Effector memory CD4-positive, alpha-beta T cell (primary cell): ENCODE data around the gene CACNA1C.
"Not testable (repeated sequence)": the region's sequence is repeated elsewhere in the genome, so short reads cannot be mapped to it uniquely, and the experiment has no call there.

Experiments used
- DNase-seq, 3 donors: peaks; one replicate each; pipeline ENCODE4 v3.0.0-alpha.2; 2020
- H3K27ac ChIP-seq: 2 replicates; pipeline ENCODE4 v1.7.0; 2013; ENCODE audit warnings: mild to moderate bottlenecking, low read length, moderate library complexity; ENCODE audit not compliant: insufficient read depth, poor library complexity, severe bottlenecking
- H3K27me3 ChIP-seq: replicated peaks from 2 replicates; pipeline ENCODE4 v1.7.0; 2013; ENCODE audit warnings: mild to moderate bottlenecking, low read length; ENCODE audit not compliant: insufficient read depth, control insufficient read depth, poor library complexity, severe bottlenecking
- H3K36me3 ChIP-seq: 2 replicates; pipeline ENCODE4 v1.7.0; 2013; ENCODE audit warnings: mild to moderate bottlenecking, low read length, moderate library complexity; ENCODE audit not compliant: control insufficient read depth, insufficient read depth
- H3K4me1 ChIP-seq: 2 replicates; pipeline ENCODE4 v1.7.0; 2013; ENCODE audit warnings: low read length, mild to moderate bottlenecking; ENCODE audit not compliant: control insufficient read depth, insufficient read depth, poor library complexity, severe bottlenecking
- H3K4me3 ChIP-seq: 2 replicates; pipeline ENCODE4 v1.7.0; 2013; ENCODE audit warnings: low read length, low read depth, mild to moderate bottlenecking; ENCODE audit not compliant: insufficient read depth, poor library complexity, severe bottlenecking
- H3K9me3 ChIP-seq: 2 replicates; pipeline ENCODE4 v1.7.0; 2013; ENCODE audit warnings: mild to moderate bottlenecking, low read length, moderate library complexity; ENCODE audit not compliant: control insufficient read depth

Gene CACNA1C

GRCh38 chr12:2680676-2681039 lies 627.9 kb downstream of the CACNA1C start:
- Histone ChIP-seq H3K27ac (no peak overlapping the region), H3K27me3 (no peaks in the 10 kb centered on the region), H3K9me3 (no peaks in the 10 kb centered on the region), H3K36me3 (no peaks in the 10 kb centered on the region), H3K4me3 (no peak overlapping the region), H3K4me1 (no peaks in the 10 kb centered on the region)
- DNase-seq, result no peak

DNA sequence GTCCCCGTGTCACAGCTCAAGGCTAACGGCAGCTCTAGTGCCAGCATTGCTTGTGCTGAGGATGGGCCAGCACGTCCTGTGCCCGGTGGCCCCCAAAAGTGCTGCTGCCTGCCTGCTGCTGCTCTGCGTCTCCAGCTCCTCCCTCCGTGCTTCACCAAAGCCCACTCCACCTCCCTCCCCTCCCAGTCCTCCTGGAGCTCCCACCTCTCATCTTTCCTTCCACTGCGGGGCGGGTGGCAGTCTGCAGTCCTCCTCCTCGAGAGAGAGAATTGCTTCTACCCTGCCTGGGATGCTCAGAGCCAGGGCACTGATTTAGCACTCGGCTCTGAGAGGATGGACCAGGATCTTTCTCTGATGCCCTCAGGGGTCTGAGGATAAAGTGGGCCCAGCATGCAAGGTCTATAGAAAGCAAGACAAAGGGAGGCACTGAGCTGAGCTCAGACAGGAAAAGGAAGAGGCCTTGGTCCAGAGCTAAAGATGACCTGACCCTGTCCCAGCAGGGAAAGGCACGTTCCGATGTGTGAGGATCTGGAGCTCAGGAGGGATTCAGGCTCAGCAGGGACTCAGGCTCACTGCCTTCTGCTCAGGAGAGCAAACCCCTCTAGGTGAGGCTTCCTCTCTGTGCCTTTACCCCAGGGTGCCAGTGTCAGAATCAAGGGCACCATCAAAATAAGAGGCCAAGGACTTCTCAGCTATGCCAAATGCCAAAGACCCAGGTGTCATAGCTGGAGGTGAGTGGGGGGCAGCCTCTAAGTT lies 628.8 kb downstream of the CACNA1C start:
- no peaks in the 10 kb centered on the region for H3K9me3 ChIP-seq
- H3K27me3 ChIP-seq, result no peaks in the 10 kb centered on the region

DNA sequence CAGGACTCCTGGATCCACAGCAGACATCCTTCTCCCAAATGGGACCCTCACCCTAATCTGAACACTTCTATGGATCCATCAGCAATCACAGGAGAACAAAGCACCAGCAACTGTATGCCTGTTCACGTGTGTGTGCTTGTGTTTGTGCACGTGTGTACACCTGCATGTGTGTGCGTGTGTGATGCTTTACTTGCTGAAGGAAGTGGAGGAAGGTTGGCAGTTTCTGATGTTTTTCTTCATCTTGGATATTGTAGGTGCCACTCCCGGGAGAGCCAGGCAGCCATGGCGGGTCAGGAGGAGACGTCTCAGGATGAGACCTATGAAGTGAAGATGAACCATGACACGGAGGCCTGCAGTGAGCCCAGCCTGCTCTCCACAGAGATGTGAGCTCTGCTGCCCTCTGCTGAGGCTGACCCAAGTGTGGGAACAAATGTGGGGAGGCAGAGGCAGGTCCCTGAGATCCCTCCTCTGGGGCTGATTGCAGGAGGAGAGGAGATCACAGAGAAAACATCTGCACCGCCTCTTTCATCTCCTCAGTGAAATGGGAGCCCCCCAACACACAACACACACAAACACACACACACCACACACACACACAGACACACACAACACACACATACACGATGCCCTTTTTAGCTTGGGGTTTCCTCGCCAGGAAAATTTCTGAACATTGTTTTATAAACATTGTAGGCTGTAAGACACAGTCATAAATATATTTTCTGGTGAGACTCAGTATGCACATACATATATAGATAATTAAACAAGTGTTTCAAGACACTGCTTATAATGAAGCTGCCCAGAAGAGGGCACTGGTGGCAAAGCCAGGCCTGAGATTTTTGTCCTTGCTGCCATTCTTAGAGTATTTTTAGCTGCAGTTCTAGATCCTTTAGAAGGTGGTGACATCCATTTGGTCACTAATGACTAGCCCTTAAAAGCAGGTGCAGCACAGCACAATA lies 629.8 kb downstream of the CACNA1C start:
- Histone ChIP-seq H3K27me3 (no peaks in the 10 kb centered on the region), H3K4me1 (no peaks in the 10 kb centered on the region), H3K36me3 (no peaks in the 10 kb centered on the region), H3K9me3 (no peaks in the 10 kb centered on the region), H3K27ac (no peak overlapping the region), H3K4me3 (no peak overlapping the region)
- DNase-seq, result peak in 1 of 3 donors; percentile 21

More for the DNA sequence above, 628.8 kb downstream of the CACNA1C start:
- DNase-seq, result no peak
- no peak overlapping the region for H3K27ac ChIP-seq
- no peak overlapping the region for H3K4me3 ChIP-seq
- no peaks in the 10 kb centered on the region for H3K36me3 ChIP-seq
- H3K4me1 ChIP-seq, result no peaks in the 10 kb centered on the region

- DNase-seq, result no peak
- Histone ChIP-seq H3K36me3 (no peaks in the 10 kb centered on the region), H3K4me1 (no peaks in the 10 kb centered on the region), H3K9me3 (no peaks in the 10 kb centered on the region), H3K4me3 (no peak overlapping the region), H3K27me3 (no peaks in the 10 kb centered on the region), H3K27ac (no peak overlapping the region)
These were observed 630.7 kb downstream of the CACNA1C start for GRCh38 chr12:2683283-2684025.

- H3K36me3 ChIP-seq, DNase-seq, H3K27ac ChIP-seq, H3K4me3 ChIP-seq, H3K9me3 ChIP-seq, H3K4me1 ChIP-seq, H3K27me3 ChIP-seq: not testable (repeated sequence)
These were observed 631.2 kb downstream of the CACNA1C start for GRCh38 chr12:2684026-2684325.

DNA sequence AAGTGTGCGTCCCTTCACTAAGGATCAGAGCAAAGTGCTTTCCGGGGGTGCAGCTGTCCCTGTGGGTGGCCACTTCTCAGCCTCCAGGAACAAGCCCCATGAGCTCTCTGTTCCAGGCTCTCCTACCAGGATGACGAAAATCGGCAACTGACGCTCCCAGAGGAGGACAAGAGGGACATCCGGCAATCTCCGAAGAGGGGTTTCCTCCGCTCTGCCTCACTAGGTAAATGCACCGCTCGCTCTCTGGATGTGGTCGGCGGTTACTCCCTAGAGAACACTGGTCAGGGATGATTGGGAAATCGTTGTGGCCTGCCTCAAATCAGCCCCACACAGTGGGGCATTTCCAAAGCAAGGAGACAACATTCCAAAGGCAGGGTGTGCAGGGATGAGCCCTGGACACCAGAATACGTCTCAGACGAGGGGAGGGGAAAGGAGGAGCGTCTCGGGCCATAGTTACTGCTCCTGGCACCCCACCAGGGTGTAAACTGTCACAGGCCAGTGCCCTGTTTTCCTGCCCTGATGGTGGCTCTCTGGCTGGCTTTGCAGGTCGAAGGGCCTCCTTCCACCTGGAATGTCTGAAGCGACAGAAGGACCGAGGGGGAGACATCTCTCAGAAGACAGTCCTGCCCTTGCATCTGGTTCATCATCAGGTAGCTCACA lies 633.0 kb downstream of the CACNA1C start:
- not testable (repeated sequence) for H3K4me3 ChIP-seq, DNase-seq, H3K27me3 ChIP-seq, H3K27ac ChIP-seq, H3K4me1 ChIP-seq, H3K36me3 ChIP-seq, H3K9me3 ChIP-seq

DNA sequence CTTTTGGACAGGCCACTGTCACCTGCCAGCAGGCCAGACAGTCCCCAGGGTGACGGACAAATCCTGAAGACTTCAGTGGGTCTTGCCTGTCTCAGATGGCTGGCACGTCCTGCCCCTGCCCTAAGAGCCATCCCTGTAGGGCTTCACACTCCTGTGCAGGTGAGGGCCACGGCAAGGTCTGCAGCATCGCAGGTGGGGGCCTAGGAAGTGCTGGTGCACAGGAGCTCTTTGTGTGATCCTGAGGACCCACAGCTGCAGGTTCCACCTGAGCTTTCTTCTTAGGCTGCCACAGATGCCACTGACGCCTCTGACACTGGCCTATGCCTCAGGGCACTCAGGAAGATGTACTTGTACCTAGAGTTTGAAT lies 633.5 kb downstream of the CACNA1C start:
- Histone ChIP-seq H3K27me3 (no peaks in the 10 kb centered on the region), H3K36me3 (no peaks in the 10 kb centered on the region), H3K9me3 (no peaks in the 10 kb centered on the region), H3K4me3 (no peak overlapping the region), H3K4me1 (peaks cover 7% of the 10 kb centered on the region), H3K27ac (no peak overlapping the region)
- no peak for DNase-seq

DNA sequence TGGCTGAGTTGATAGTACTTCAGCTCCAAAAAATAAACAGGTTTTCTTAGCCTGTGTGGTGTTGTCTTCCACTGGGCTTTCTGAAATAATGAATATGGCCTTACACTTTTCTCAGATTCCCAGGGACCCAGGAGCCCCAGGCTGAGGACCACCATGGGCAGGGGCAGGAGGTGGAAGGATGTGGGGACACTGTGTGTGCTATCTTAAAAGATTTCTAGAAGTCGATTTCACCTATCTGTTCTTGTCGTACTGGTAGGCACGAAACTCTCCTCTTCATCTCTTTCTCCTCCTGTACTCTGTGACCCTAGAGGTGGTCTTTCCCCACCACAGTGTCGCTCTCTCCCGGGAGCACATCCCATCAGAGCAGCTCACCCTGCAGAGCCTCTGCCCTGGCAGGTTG lies 634.3 kb downstream of the CACNA1C start:
- Histone ChIP-seq H3K36me3 (no peaks in the 10 kb centered on the region), H3K27me3 (no peaks in the 10 kb centered on the region), H3K27ac (no peak overlapping the region), H3K9me3 (no peaks in the 10 kb centered on the region), H3K4me3 (no peak overlapping the region), H3K4me1 (peaks cover 7% of the 10 kb centered on the region)
- no peak for DNase-seq

DNA sequence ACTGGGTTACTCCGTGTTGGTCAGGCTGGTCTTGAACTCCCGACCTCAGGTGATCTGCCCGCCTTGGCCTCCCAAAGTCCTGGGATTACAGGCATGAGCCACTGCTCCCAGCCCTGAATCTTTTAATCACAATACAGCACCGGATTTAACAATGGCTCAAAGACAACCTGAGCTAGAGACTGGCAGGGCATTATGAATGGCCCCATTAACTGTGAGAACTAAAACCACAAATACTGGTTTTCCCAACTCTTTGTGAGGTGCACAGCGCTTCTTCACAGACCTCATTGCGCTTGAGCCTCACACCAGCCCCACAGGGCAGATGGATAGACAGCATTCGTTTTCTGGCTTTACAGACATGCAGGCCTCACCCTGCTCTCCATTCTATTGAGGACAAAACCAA lies 634.9 kb downstream of the CACNA1C start:
- Histone ChIP-seq H3K4me3 (no peak overlapping the region), H3K27me3 (no peaks in the 10 kb centered on the region)
- DNase-seq, result no peak

More for the DNA sequence above, 634.9 kb downstream of the CACNA1C start:
- Histone ChIP-seq H3K27ac (no peak overlapping the region), H3K36me3 (no peaks in the 10 kb centered on the region), H3K9me3 (no peaks in the 10 kb centered on the region), H3K4me1 (peaks cover 7% of the 10 kb centered on the region)
